ENCODE results near the gene SMARCC1.

DNA sequence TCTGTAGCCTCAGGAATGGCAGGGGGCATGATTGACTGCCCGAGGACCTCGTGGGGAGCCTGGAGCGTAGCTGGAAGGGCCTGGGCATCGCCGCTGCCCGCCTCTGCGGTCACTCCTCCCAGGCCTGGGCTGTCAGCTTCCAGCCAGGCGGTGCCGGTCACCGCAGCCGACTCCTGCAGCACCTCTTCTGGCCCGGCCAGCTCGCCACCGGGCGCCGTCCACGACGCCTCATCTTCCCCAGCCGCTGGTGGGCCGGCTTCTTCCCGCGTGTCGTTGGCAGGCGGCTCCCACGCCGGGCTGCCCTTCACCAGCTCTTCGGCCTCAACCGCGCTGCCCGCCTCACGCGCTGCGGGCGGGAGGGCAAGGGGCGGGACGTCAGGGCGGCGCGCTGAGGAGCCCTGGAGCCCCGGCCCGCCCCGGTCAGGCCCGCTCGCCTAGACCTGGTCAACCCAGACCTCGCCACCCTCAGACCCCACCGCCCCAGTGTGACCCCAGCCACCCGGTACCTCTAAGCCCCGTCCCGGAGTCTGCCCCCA, 204.0 kb downstream of the SMARCC1 start:
- no peak for TF ChIP-seq POLR2A (IDR thresholded peaks at IDR 0.05)
- TF ChIP-seq, protein P1, sequence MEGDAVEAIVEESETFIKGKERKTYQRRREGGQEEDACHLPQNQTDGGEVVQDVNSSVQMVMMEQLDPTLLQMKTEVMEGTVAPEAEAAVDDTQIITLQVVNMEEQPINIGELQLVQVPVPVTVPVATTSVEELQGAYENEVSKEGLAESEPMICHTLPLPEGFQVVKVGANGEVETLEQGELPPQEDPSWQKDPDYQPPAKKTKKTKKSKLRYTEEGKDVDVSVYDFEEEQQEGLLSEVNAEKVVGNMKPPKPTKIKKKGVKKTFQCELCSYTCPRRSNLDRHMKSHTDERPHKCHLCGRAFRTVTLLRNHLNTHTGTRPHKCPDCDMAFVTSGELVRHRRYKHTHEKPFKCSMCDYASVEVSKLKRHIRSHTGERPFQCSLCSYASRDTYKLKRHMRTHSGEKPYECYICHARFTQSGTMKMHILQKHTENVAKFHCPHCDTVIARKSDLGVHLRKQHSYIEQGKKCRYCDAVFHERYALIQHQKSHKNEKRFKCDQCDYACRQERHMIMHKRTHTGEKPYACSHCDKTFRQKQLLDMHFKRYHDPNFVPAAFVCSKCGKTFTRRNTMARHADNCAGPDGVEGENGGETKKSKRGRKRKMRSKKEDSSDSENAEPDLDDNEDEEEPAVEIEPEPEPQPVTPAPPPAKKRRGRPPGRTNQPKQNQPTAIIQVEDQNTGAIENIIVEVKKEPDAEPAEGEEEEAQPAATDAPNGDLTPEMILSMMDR (IDR thresholded peaks at IDR 0.05): no peak
